H1 (cell line): Measurements from ENCODE around the gene CD44. TPM values are rescaled to one million over a fixed set of nuclear protein-coding genes. Genes with fewer than 3 reads are reported as not detected.

Experiments
- CHD7 ChIP-seq: fragments of 300-600 bp; sonication (generic); IDR thresholded peaks from 2 replicates; pipeline ENCODE4 v1.7.1; 2012; ENCODE audit warnings: low read length, moderate library complexity, mild to moderate bottlenecking, inconsistent platforms; ENCODE audit not compliant: insufficient replicate concordance
- polyA plus RNA-seq, 7 experiments: library from polyadenylated mRNA; depleted of rRNA in 3 of 7; stranded (reverse) in 5 of 7; unstranded in 2 of 7; fragments of >200 nt in 5 of 7; fragments of 200-250 nt in 2 of 7; gene quantifications; 1 replicate in 5 of 7; 2 replicates in 1 of 7; 4 replicates in 1 of 7; pipeline versions ENCODE4 v1.2.1 to v1.2.3, GENCODE V29; 2011 to 2013; ENCODE audit warnings: missing spikeins in 2 of 7, mixed read lengths in 2 of 7
- total RNA-seq: library from RNA; stranded (reverse); fragmentation: NEBNext Ultra II Directional; extraction: Animal tissue kit (Norgen Biotek cat#: 25700); gene quantifications from 2 replicates; pipeline ENCODE4 v1.2.1, GENCODE V29; 2021

Gene CD44
- total and polyA plus RNA-seq, 2 of the 8 experiments (the other 6 are each of a cell fraction or from before 2014, with no cell fraction given), result 11.8 to 13.7 TPM

DNA sequence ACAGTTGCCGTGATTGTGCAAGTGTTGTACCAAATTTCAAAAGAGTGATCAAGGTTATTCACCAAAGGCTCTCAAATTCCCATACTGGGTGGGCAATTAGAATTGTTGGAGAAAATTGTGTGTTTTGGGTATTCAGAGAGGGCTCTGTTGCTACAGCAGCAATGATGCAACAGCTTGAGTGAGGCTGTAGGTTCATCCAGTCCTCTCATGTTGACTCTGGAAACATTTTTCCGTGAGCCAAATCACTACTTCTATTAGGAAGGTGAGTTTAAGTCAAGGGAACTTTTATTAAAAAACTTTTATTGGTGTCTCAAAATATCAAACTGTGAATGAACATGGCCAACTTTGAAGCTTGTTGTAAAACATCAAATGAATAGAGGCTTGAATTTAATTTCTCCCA is 116.5 kb downstream of the CD44 start (continued):
- no peak for TF ChIP-seq CHD7
